Kidney tubule cell (primary cell): ENCODE measurements around the gene ADCY6.

Experiments
- DNase-seq: peaks from one replicate; pipeline ENCODE4 v3.0.0-alpha.2; 2018; ENCODE audit warnings: low spot score

ADCY6 gene

GRCh38 chr12:48788854-48789775, at the start of gene ADCY6:
Gene ADCY6 (minus strand): TSS chr12:48789089. CDS start chr12:48783434, 5,655 bp downstream.
- peak; percentile 79 for DNase-seq

DNA sequence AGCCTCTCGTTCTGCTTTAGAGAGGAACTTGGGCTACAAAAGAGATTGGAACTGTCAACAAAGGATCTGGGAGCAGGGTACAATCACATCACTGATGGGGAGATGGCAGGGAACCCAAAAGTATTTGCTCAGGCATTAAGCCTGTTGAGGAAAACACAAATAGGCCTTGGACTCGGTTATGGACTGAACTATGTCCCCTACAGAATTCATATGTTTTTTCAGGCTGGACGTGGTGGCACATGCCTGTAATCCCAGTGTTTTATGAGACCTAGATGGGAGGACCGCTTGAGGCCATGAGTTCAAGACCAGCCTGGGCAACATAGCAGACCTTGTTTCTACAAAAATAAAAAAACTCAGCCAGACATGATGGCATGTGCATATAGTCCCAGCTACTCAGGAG, 49.2 kb upstream of the ADCY6 start:
- DNase-seq = no peak

GRCh38 chr12:48832321-48833060, 43.6 kb upstream of the ADCY6 start:
- no peak for DNase-seq

DNA sequence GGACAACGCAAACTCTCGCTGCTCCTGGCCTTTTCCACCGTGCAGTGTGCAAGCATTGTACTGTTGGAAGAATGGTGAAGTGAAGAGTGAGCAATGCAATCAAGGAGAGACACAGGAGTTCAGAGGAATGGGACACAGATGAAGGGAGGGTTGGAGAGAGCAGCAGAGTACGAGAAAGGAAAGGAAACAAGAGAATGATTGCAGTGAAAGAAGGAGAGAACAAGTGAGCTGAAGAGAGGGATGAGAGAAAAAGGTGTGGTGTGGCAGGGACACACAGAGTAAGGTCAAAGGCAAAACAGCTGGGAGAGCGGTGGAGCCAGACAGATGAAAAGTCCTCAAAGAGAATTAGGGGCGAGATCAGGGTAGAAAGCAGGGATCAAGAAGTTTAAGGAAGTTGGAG, 42.4 kb upstream of the ADCY6 start:
- no peak for DNase-seq

DNA sequence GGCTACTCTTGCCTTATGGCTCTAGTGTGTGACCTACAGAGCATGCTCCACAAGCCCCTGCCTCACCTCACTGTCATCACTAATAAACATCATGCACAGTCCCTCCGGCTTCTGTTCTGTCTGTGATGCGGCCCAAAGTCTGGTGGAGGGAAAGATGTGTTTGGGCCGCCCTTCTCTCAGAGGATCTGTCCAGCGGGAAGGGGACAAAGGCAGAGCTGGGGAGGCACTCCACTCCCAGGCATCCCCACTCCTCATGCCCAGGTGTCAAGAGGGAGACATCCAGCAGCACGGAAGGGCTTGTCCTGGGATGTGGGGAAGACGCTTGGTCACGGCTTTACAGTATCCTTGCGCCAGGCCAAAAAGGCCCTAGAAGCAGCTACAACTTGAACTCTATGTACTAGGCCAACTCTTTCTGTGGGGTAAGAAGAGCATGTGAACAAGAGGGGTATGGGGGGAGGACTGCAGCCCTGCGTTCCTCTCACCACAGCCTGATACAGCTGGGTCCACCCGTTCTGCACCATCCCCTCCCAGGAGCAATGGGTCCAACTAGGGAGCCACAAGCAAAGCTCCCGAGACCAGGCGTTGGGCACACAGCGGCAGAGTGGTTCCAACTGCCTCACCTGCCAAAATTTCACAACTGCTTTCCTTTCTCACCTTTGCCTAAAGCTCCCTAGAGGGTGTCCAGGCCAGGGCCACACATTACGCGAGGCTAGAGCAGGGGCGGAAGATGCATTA, 40.1 kb upstream of the ADCY6 start:
- DNase-seq = no peak

- DNase-seq = no peak
Measured at GRCh38 chr12:48828293-48828692, 39.4 kb upstream of the ADCY6 start.

- DNase-seq = no peak
Measured at GRCh38 chr12:48827513-48828096, 38.7 kb upstream of the ADCY6 start.

- no peak for DNase-seq
Measured at GRCh38 chr12:48827026-48827425, 38.1 kb upstream of the ADCY6 start.

- DNase-seq = peak; percentile 75
Measured at GRCh38 chr12:48826209-48826855, 37.4 kb upstream of the ADCY6 start.

- DNase-seq = no peak
Measured at GRCh38 chr12:48824905-48825304, 36.0 kb upstream of the ADCY6 start.

GRCh38 chr12:48824112-48824511, 35.2 kb upstream of the ADCY6 start:
- no peak for DNase-seq

DNA sequence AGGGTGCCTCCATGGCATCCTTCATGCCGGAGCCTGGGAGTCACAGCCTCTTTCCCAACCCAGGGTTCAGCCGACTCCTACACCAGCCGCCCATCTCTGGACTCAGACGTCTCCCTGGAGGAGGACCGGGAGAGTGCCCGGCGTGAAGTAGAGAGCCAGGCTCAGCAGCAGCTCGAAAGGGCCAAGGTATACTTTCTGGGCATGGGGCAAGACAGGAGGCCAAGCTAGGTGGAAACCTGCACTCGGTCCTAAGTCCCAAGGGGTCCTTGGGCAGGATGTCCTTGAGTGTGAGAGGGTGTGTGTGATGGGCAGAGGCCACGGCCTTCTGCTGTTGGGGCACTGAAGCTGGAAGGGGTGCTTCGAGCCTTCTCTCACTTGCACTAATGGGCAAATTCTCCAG, 34.4 kb upstream of the ADCY6 start:
- no peak for DNase-seq

- DNase-seq = no peak
Measured at GRCh38 chr12:48822711-48823110, 33.8 kb upstream of the ADCY6 start.

GRCh38 chr12:48822139-48822538, 33.2 kb upstream of the ADCY6 start:
- DNase-seq = no peak

DNA sequence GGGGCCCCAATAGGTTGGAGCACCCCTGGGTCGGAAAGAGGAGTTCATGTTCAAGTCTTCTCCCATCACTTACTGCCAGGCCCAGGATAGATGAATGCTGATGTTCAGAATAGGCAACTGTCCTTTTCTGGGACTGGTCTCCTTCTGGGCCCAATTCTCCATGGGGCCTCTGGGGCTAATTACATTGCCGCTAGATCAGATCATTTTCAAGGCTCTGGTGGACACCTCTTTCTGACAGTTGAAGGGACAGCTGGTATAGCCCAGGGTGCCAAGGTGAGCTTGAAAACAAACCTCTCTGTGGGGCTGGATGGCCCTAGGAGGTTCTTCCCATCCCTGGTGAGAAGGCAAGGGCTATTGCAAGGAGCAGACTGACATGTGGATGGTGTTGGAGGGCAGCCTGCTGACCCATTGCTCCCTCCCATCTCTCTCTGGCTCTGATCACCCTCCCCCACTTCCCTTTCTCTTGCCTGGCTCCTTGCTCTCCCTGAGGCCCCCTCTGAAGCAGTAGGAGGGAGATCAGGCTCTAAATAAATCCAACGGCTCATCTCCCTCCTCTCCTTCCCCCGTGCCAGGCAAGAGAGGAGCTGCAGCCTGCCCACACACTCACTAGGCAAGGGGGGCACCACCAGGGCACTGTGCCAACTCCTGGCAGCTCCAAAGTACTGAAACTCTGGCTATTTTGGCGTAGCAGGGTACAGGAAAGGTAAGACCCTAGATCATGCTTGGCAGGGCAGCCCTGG, 31.3 kb upstream of the ADCY6 start:
- DNase-seq = no peak

DNA sequence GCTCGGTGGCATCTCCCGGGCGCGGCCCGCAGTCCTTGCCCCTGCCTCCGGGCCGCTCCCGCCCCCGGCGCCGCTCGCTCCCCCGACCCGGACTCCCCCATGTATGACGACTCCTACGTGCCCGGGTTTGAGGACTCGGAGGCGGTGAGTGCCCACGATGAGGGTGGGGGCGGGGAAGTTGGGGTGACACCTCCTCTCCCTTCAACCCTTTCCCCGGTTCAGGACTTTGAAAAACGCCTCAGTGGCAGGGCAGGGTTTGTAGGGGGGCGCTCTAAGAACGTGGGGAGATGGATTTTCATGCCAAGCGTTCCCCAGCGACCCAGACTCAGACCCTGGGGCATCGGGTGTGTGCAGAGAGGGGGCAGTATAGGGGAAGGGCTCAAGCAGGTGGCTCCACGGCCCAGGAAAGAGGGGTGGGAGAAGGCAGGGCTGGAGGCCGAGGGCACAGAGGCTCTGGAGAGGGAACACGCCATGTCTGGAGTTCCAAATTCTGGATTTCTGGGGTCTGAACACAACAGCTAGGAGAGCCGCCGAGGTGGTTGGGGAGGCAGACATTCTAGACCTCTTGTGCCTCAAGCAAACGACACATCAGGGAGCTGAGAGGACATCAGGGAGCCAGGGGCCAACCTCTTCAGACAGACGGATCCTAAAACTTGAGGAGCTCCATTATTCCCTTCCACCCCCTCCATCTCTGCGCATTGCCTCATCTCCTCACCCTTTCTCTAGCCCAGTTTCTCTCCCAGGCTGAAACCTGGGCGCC, 30.1 kb upstream of the ADCY6 start:
- DNase-seq = no peak

GRCh38 chr12:48817873-48818830, 29.3 kb upstream of the ADCY6 start, which contains the start of gene CACNB3:
Gene CACNB3 (plus strand): TSS chr12:48818496. CDS start chr12:48818930, 434 bp downstream.
- peak; percentile 78 for DNase-seq

DNA sequence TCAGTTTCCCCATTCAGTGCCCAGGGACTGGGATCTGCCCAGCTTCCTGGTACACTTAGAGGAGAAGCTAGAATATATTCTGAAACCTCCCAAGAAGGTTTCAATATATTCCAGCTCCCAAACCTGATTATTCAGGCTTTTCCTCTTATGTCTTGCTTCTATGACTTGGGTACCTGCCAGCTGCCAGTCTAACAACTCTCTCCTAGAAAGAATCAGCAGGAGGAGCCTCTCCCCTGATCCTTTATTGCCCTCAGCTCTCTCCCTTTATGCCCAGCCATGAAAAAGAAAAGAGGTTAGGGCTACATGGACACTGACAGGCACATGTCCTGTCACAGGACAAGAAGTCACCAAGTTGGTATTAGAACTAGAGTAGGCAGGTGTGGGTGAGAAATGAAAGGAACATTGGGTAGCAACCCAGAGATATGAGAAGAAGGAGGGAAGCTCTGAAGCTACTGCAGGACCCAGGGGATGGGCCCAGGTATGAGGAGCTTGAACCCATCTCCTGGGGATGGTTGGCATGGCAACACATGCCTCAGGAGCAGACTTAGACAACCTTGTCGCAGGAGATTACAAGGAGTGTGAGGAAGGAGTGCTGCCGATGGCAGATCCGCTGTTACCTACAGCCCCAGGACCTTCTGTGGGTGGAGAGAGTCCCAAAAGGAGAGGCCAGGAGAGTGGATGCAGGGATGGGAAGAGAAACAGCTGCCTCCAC, 27.4 kb upstream of the ADCY6 start:
- DNase-seq = peak; percentile 14
